Measurements from ENCODE around the gene EBI3.
"Not testable (repeated sequence)": the region's sequence is repeated elsewhere in the genome, so short reads cannot be mapped to it uniquely, and the experiment has no call there.

EBI3 gene

GRCh38 chr19:4279530-4280422, 50.5 kb downstream of the EBI3 start:
- DNase-seq, result no peak

- no peak for DNase-seq
Observed at GRCh38 chr19:4284176-4284958, 55.0 kb downstream of the EBI3 start.

GRCh38 chr19:4284974-4285373, 55.7 kb downstream of the EBI3 start:
- no peak for DNase-seq

- not testable (repeated sequence) for DNase-seq
Observed at GRCh38 chr19:4286141-4286540, 56.8 kb downstream of the EBI3 start.
